HepG2 (cell line): ENCODE measurements around the gene TMEM107. TPM values are rescaled to one million over a fixed set of nuclear protein-coding genes. Genes with fewer than 3 reads are reported as not detected.

ENCODE experiments used
- ATAC-seq: fragments of 200-7000 bp; cut with Tn5 transposase; 3 replicates; pipeline ENCODE4 v1.9.1; 2020; ENCODE audit warnings: mild to moderate bottlenecking, moderate library complexity
- BruUV-seq: library from RNA; stranded (reverse); fragments of 400-500 nt; replicated peaks from 2 replicates; lab custom pipeline; 2021; lab: Mats Ljungman, UMichigan
- CTCF ChIA-PET: fragments of 300-600 bp; formaldehyde crosslinking; extraction: SDS; loops from one replicate; lab custom pipeline; 2021; ENCODE audit warnings: low total read pairs, inconsistent platforms, low intra/inter-chr PET ratio; lab: Yijun Ruan, JAX
- POLR2A ChIA-PET: fragments of 350-600 bp; sonication (Branson Sonifier 250); formaldehyde crosslinking; loops from one replicate; lab custom pipeline; 2020; ENCODE audit warnings: antibody characterized with exemption, inconsistent platforms; lab: Yijun Ruan, JAX
- DNase-seq: peaks from one replicate; pipeline ENCODE4 v3.0.0-alpha.2; 2015; ENCODE audit warnings: low spot score
- FAIRE-seq: peaks from 3 replicates; lab custom pipeline; 2011; peaks lifted over from hg19 to GRCh38; lab: Jason Lieb, UNC
- H2AFZ ChIP-seq: one replicate; pipeline ENCODE4 v1.6.1; 2011; ENCODE audit warnings: low read length, inconsistent platforms
- H3K27ac ChIP-seq: fragments of 300-600 bp; 3 replicates; pipeline ENCODE4 v1.8.0; 2011; ENCODE audit warnings: mixed run types, mild to moderate bottlenecking, mixed read lengths, low read length, inconsistent platforms; ENCODE audit not compliant: insufficient read depth; ENCODE audit errors: extremely low read length
- H3K27me3 ChIP-seq, 2 experiments: fragments of 200-600 bp in 1 of 2; 2 replicates in 1 of 2; 3 replicates in 1 of 2; pipeline versions ENCODE4 v1.6.0 to v1.8.0; 2011; ENCODE audit warnings: low read length in 2 of 2, mild to moderate bottlenecking in 2 of 2, moderate library complexity in 2 of 2, inconsistent platforms in 1 of 2; ENCODE audit not compliant: insufficient read depth in 2 of 2, control insufficient read depth in 1 of 2
- H3K36me3 ChIP-seq, 2 experiments: fragments of 200-600 bp in 1 of 2; replicated peaks in 1 of 2; 2 replicates in 1 of 2; 3 replicates in 1 of 2; pipeline versions ENCODE4 v1.5.1 to v1.8.0; 2011; ENCODE audit warnings: low read length in 2 of 2, inconsistent platforms in 1 of 2; ENCODE audit not compliant: insufficient read depth in 2 of 2, control insufficient read depth in 1 of 2
- H3K4me1 ChIP-seq: 2 replicates; pipeline ENCODE4 v1.5.1; 2012; ENCODE audit warnings: low read length, inconsistent platforms; ENCODE audit not compliant: insufficient read depth
- H3K4me2 ChIP-seq: 2 replicates; pipeline ENCODE4 v1.6.0; 2011; ENCODE audit warnings: low read depth, low read length, inconsistent platforms
- H3K4me3 ChIP-seq, 3 experiments: fragments of 200-600 bp in 1 of 3; sonication (generic), shearing (Covaris generic) in 1 of 3; replicated peaks in 1 of 3; 2 replicates each; pipeline ENCODE4 v1.5.1; 2011 to 2016; ENCODE audit warnings: low read length in 3 of 3, inconsistent platforms in 2 of 3, low read depth in 2 of 3, mild to moderate bottlenecking in 2 of 3, control low read depth in 1 of 3, mixed read lengths in 1 of 3; ENCODE audit not compliant: insufficient read depth in 1 of 3
- H3K79me2 ChIP-seq: one replicate; pipeline ENCODE4 v1.6.1; 2011; ENCODE audit warnings: low read length, inconsistent platforms; ENCODE audit not compliant: insufficient read depth
- H3K9ac ChIP-seq: 2 replicates; pipeline ENCODE4 v1.6.0; 2011; ENCODE audit warnings: mild to moderate bottlenecking, low read depth, low read length, inconsistent platforms; ENCODE audit not compliant: insufficient read depth
- H3K9me3 ChIP-seq: 2 replicates; pipeline ENCODE4 v1.5.1; 2012; ENCODE audit warnings: mild to moderate bottlenecking, low read length
- H4K20me1 ChIP-seq: 2 replicates; pipeline ENCODE4 v1.6.0; 2011; ENCODE audit warnings: inconsistent platforms, mild to moderate bottlenecking, low read length, moderate library complexity; ENCODE audit not compliant: insufficient read depth
- KMT2A ChIP-seq: sonication (generic); formaldehyde crosslinking; IDR thresholded peaks from 2 replicates; pipeline ENCODE4 v1.4.0; 2020; ENCODE audit warnings: missing genetic modification reagents
- MTERF4 ChIP-seq: sonication (generic); formaldehyde crosslinking; IDR thresholded peaks from 2 replicates; pipeline ENCODE4 v1.8.0; 2023; ENCODE audit warnings: mild to moderate bottlenecking, missing genetic modification reagents
- ZNF362 ChIP-seq: sonication (generic); formaldehyde crosslinking; IDR thresholded peaks from 2 replicates; pipeline ENCODE4 v1.4.0; 2020; ENCODE audit warnings: missing genetic modification reagents, mild to moderate bottlenecking, borderline replicate concordance
- ZNF589 ChIP-seq: sonication (generic); formaldehyde crosslinking; conservative IDR thresholded peaks from 2 replicates; pipeline ENCODE4 v1.8.0; 2022; ENCODE audit warnings: mild to moderate bottlenecking, moderate library complexity, missing genetic modification reagents
- ZNF740 ChIP-seq: sonication (generic); formaldehyde crosslinking; IDR thresholded peaks from 2 replicates; pipeline ENCODE4 v1.4.0; 2020; ENCODE audit warnings: missing genetic modification reagents
- ZNF850 ChIP-seq: sonication (generic); formaldehyde crosslinking; conservative IDR thresholded peaks from 2 replicates; pipeline ENCODE4 v1.9.0; 2021; ENCODE audit warnings: mild to moderate bottlenecking, missing genetic modification reagents
- WGBS: methylation state at CpG from one replicate; pipeline ENCODE4 v1.1.6; 2017; ENCODE audit warnings: low lambda C conversion rate; 5-methylcytosine and 5-hydroxymethylcytosine counted together
- in situ Hi-C: cut with HindIII; loops from 2 replicates; pipeline ENCODE4 v1.10.0; 2017; ENCODE audit warnings: low pct_unique_long_range_greater_than_20kb; ENCODE audit not compliant: extremely low pct_ligation_motif_present
- intact Hi-C: fragments of 100-400 bp; cut with micrococcal nuclease; formaldehyde crosslinking; loops from one replicate; pipeline ENCODE4 v1.10.0; 2022; ENCODE audit not compliant: unreplicated experiment
- polyA plus RNA-seq, 8 experiments: library from polyadenylated mRNA; depleted of rRNA in 3 of 8; stranded (reverse) in 7 of 8; unstranded in 1 of 8; fragments of >200 nt; fragmentation: Illumina TruSeq in 4 of 8; extraction: Trizol in 4 of 8; gene quantifications; 2 replicates each; pipeline versions ENCODE4 v1.2.1 to v1.2.3, GENCODE V29; 2011 to 2016; ENCODE audit warnings: low read depth in 4 of 8, missing spikeins in 1 of 8, mixed read lengths in 1 of 8; ENCODE audit not compliant: insufficient read depth in 1 of 8
- total RNA-seq, 5 experiments: library from RNA; depleted of rRNA; stranded (reverse); fragments of >200 nt; fragmentation: Illumina TruSeq; extraction: Trizol; gene quantifications; 2 replicates each; pipeline ENCODE4 v1.2.3, GENCODE V29; 2016; ENCODE audit warnings: low read depth in 1 of 5

TMEM107 gene
- total and polyA plus RNA-seq, 2 of the 13 experiments (the other 11 are each of a cell fraction or from before 2014, with no cell fraction given): 7.2 to 15.3 TPM

- no peaks in the 10 kb centered on the region for H4K20me1 ChIP-seq
- intact Hi-C loops: no loop called here
- H3K4me1 ChIP-seq: peaks cover 49% of the 10 kb centered on the region
- peak overlapping the region in 1 of 3 experiments; percentile 26; a peak in 1 of 6 replicates for H3K4me3 ChIP-seq
- ATAC-seq (no peak), FAIRE-seq (no peak)
- H3K4me2 ChIP-seq: peak overlapping the region; percentile 61
- in situ Hi-C loops: no loop called here
- 43% methylated on average over 4 of the region's 6 CpGs for WGBS
- H3K79me2 ChIP-seq: peaks cover 10% of the 10 kb centered on the region
- ChIA-PET POLR2A (no interaction called here), CTCF (no interaction called here)
- no peak for TF ChIP-seq KMT2A (CRISPR knock-in tag)
- TF ChIP-seq ZNF740 (CRISPR knock-in tag): no peak
- no peak for TF ChIP-seq ZNF589 (CRISPR knock-in tag)
- no peak for TF ChIP-seq ZNF362
- no peak for TF ChIP-seq MTERF4
- TF ChIP-seq ZNF850: no peak
- TF ChIP-seq, all 625 proteins: peak for 0
- Histone ChIP-seq H3K27me3 (no peaks in the 10 kb centered on the region; a peak in 1 of 5 replicates), H2AFZ (no peak overlapping the region), H3K36me3 (no peaks in the 10 kb centered on the region), H3K9ac (peak overlapping the region; percentile 3; the same call in 1 of the 2 replicates), H3K9me3 (no peaks in the 10 kb centered on the region), H3K27ac (no peak overlapping the region)
- no TSS peak for BruUV-seq
- DNase-seq: no peak
Measured at GRCh38 chr17:8166731-8167130, 9.4 kb downstream of the TMEM107 start.
